ENCODE data around the gene BTG4.

Gene BTG4

DNA sequence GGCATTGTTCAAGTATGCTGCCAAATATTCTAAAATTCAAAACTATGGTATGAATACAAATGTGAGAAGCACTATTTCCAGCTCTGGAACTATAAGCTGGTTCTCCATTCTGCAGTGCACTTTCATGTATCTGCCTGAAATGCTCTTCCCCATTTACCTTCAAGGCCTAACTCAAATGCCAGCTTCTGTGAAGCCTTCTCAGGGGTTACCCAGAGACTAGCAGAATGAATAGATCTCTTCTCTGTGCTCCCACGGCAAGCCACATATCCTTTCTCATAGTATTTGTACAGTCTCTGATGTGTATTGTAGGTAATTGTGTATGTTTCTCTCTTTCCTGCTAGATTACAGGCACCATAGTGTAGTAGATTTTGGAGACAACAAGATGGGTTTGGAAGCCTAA, 6.5 kb upstream of the BTG4 start:
- Histone ChIP-seq H3K4me1 (ENCODE audit: control insufficient read depth, insufficient read depth, low read length) (no peaks in the 10 kb centered on the region), H3K9ac (ENCODE audit: low read depth, low read length) (no peak overlapping the region), H3K9me3 (ENCODE audit: control insufficient read depth, insufficient read depth, low read length) (no peaks in the 10 kb centered on the region), H3K36me3 (ENCODE audit: control insufficient read depth, insufficient read depth, low read length) (no peaks in the 10 kb centered on the region), H3K4me3 (ENCODE audit: low read depth, low read length) (no peak overlapping the region), H3K27me3 (ENCODE audit: control insufficient read depth, insufficient read depth, low read length) (peaks cover 20% of the 10 kb centered on the region)

- no peaks in the 10 kb centered on the region for H3K4me1 ChIP-seq (ENCODE audit: control insufficient read depth, insufficient read depth, low read length)
- no peaks in the 10 kb centered on the region for H3K9me3 ChIP-seq (ENCODE audit: control insufficient read depth, insufficient read depth, low read length)
- H3K36me3 ChIP-seq (ENCODE audit: control insufficient read depth, insufficient read depth, low read length): no peaks in the 10 kb centered on the region
- H3K4me3 ChIP-seq (ENCODE audit: low read depth, low read length): no peak overlapping the region
- H3K9ac ChIP-seq (ENCODE audit: low read depth, low read length): no peak overlapping the region
- H3K27me3 ChIP-seq (ENCODE audit: control insufficient read depth, insufficient read depth, low read length): peaks cover 39% of the 10 kb centered on the region
Observed at GRCh38 chr11:111515591-111515990, 3.4 kb upstream of the BTG4 start.

GRCh38 chr11:111514216-111515031, 2.2 kb upstream of the BTG4 start, which contains the start of gene HOATZ:
HOATZ (plus strand) TSS chr11:111514778; CDS start chr11:111514785, 7 bp downstream.
- H3K9me3 ChIP-seq (ENCODE audit: control insufficient read depth, insufficient read depth, low read length): no peaks in the 10 kb centered on the region
- H3K27me3 ChIP-seq (ENCODE audit: control insufficient read depth, insufficient read depth, low read length): peaks cover 39% of the 10 kb centered on the region
- peak within 1 kb of the TSS; percentile 55 for H3K4me3 ChIP-seq (ENCODE audit: low read depth, low read length)
- H3K36me3 ChIP-seq (ENCODE audit: control insufficient read depth, insufficient read depth, low read length): no peaks in the 10 kb centered on the region
- H3K4me1 ChIP-seq (ENCODE audit: control insufficient read depth, insufficient read depth, low read length): no peaks in the 10 kb centered on the region
- no peak within 1 kb of the TSS for H3K9ac ChIP-seq (ENCODE audit: low read depth, low read length)

DNA sequence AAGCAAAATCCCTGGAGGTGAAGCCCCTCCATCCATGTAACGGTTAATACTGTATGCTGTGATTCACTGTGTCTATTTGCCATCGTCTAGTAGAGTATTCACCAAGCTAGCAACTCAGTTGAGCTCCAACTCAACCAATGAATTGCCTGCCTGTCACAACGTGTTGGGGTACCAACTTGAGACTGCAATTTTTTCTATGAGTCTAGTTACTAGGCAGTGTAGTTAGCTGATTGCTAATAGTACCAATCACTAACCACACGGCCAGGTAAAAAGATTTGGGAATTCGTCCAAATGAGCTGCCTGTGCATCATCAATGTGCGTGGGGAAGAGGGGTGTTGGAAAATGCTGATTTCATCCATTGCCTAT, 1.0 kb upstream of the BTG4 start:
- no peaks in the 10 kb centered on the region for H3K4me1 ChIP-seq (ENCODE audit: control insufficient read depth, insufficient read depth, low read length)
- peak overlapping the region; percentile 61 for H3K4me3 ChIP-seq (ENCODE audit: low read depth, low read length)
- no peaks in the 10 kb centered on the region for H3K9me3 ChIP-seq (ENCODE audit: control insufficient read depth, insufficient read depth, low read length)
- H3K36me3 ChIP-seq (ENCODE audit: control insufficient read depth, insufficient read depth, low read length): no peaks in the 10 kb centered on the region
- peaks cover 39% of the 10 kb centered on the region for H3K27me3 ChIP-seq (ENCODE audit: control insufficient read depth, insufficient read depth, low read length)
- no peak overlapping the region for H3K9ac ChIP-seq (ENCODE audit: low read depth, low read length)

DNA sequence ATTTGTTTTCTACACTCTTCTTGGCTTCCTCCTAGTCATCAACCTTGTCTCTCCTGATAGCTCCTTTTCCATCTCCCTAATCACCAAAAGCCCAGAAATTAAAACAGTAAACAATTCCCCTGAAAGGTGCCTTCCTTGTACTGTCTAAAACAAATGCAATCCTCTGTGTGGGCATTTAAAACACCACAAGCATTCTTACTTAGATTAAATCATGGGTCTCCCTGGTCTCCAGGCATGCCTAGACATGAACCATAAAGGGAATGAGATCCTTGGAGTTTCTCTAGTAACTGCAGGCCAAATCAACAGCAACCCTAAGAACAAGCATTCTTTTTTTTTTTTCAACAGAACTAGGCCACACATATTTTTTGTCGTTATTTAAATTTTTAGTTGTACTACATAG, 1.9 kb downstream of the BTG4 start:
- Histone ChIP-seq H3K36me3 (ENCODE audit: control insufficient read depth, insufficient read depth, low read length) (no peaks in the 10 kb centered on the region), H3K9me3 (ENCODE audit: control insufficient read depth, insufficient read depth, low read length) (no peaks in the 10 kb centered on the region), H3K9ac (ENCODE audit: low read depth, low read length) (no peak overlapping the region), H3K4me1 (ENCODE audit: control insufficient read depth, insufficient read depth, low read length) (no peaks in the 10 kb centered on the region), H3K4me3 (ENCODE audit: low read depth, low read length) (no peak overlapping the region), H3K27me3 (ENCODE audit: control insufficient read depth, insufficient read depth, low read length) (peaks cover 33% of the 10 kb centered on the region)

GRCh38 chr11:111502611-111503010, 9.6 kb downstream of the BTG4 start:
- Histone ChIP-seq H3K9ac (ENCODE audit: low read depth, low read length) (no peak overlapping the region), H3K9me3 (ENCODE audit: control insufficient read depth, insufficient read depth, low read length) (no peaks in the 10 kb centered on the region), H3K4me3 (ENCODE audit: low read depth, low read length) (no peak overlapping the region), H3K27me3 (ENCODE audit: control insufficient read depth, insufficient read depth, low read length) (no peaks in the 10 kb centered on the region), H3K4me1 (ENCODE audit: control insufficient read depth, insufficient read depth, low read length) (no peaks in the 10 kb centered on the region), H3K36me3 (ENCODE audit: control insufficient read depth, insufficient read depth, low read length) (no peaks in the 10 kb centered on the region)

DNA sequence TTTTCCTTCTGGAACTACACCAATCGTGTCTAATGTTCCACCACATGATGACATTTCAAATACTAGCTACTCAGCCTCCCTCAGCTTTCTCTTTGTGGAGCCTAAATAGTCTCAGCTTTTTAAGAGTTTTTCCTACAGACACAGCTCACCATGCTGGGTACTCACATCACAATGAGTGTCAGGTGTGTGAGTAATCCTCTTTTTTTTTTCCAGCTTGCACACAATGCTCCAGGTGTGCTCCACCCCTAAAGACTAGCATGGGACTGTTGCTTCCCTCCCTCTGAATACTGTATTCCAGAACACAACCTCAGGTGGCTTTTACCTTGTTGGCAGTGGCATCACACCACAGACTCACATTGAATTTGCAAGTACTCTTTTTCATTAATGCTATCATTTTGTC, 11.7 kb downstream of the BTG4 start:
- no peak overlapping the region for H3K9ac ChIP-seq (ENCODE audit: low read depth, low read length)
- H3K4me1 ChIP-seq (ENCODE audit: control insufficient read depth, insufficient read depth, low read length): no peaks in the 10 kb centered on the region
- no peaks in the 10 kb centered on the region for H3K27me3 ChIP-seq (ENCODE audit: control insufficient read depth, insufficient read depth, low read length)
- H3K36me3 ChIP-seq (ENCODE audit: control insufficient read depth, insufficient read depth, low read length): no peaks in the 10 kb centered on the region
- H3K9me3 ChIP-seq (ENCODE audit: control insufficient read depth, insufficient read depth, low read length): no peaks in the 10 kb centered on the region
- H3K4me3 ChIP-seq (ENCODE audit: low read depth, low read length): no peak overlapping the region

- no peaks in the 10 kb centered on the region for H3K9me3 ChIP-seq (ENCODE audit: control insufficient read depth, insufficient read depth, low read length)
- H3K9ac ChIP-seq (ENCODE audit: low read depth, low read length): no peak overlapping the region
- no peaks in the 10 kb centered on the region for H3K36me3 ChIP-seq (ENCODE audit: control insufficient read depth, insufficient read depth, low read length)
Observed at GRCh38 chr11:111499483-111499882, 12.7 kb downstream of the BTG4 start.

DNA sequence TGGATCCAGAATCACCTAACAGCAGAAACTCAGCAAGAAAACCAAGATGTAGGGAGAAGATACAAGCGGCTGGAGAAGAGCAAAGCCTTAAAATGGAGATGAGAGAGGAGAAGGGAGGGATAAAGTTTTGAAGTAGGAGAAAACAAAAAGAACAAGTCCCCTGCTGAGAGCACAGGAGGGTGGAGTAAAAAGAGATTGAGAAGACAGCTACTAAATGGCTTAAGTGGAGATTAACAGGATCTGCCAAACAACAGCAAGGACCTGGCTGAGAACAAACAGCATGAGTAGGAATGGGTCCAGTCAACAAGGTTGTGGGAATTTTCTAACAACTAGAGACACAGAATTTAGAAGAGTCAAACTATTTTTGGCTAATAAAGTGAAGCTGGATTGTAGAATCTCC, 18.1 kb downstream of the BTG4 start:
- no peak overlapping the region for H3K9ac ChIP-seq (ENCODE audit: low read depth, low read length)
- peaks cover 4% of the 10 kb centered on the region for H3K27me3 ChIP-seq (ENCODE audit: control insufficient read depth, insufficient read depth, low read length)
- H3K36me3 ChIP-seq (ENCODE audit: control insufficient read depth, insufficient read depth, low read length): no peaks in the 10 kb centered on the region
- no peaks in the 10 kb centered on the region for H3K4me1 ChIP-seq (ENCODE audit: control insufficient read depth, insufficient read depth, low read length)
- H3K4me3 ChIP-seq (ENCODE audit: low read depth, low read length): no peak overlapping the region
- H3K9me3 ChIP-seq (ENCODE audit: control insufficient read depth, insufficient read depth, low read length): no peaks in the 10 kb centered on the region

More at GRCh38 chr11:111499483-111499882, 12.7 kb downstream of the BTG4 start:
- Histone ChIP-seq H3K4me3 (ENCODE audit: low read depth, low read length) (no peak overlapping the region), H3K27me3 (ENCODE audit: control insufficient read depth, insufficient read depth, low read length) (no peaks in the 10 kb centered on the region), H3K4me1 (ENCODE audit: control insufficient read depth, insufficient read depth, low read length) (no peaks in the 10 kb centered on the region)

- no peak overlapping the region for H3K9ac ChIP-seq (ENCODE audit: low read depth, low read length)
- H3K36me3 ChIP-seq (ENCODE audit: control insufficient read depth, insufficient read depth, low read length): no peaks in the 10 kb centered on the region
- no peak overlapping the region for H3K4me3 ChIP-seq (ENCODE audit: low read depth, low read length)
- H3K4me1 ChIP-seq (ENCODE audit: control insufficient read depth, insufficient read depth, low read length): no peaks in the 10 kb centered on the region
- H3K27me3 ChIP-seq (ENCODE audit: control insufficient read depth, insufficient read depth, low read length): peaks cover 4% of the 10 kb centered on the region
- H3K9me3 ChIP-seq (ENCODE audit: control insufficient read depth, insufficient read depth, low read length): no peaks in the 10 kb centered on the region
Observed at GRCh38 chr11:111490496-111490895, 21.7 kb downstream of the BTG4 start.

DNA sequence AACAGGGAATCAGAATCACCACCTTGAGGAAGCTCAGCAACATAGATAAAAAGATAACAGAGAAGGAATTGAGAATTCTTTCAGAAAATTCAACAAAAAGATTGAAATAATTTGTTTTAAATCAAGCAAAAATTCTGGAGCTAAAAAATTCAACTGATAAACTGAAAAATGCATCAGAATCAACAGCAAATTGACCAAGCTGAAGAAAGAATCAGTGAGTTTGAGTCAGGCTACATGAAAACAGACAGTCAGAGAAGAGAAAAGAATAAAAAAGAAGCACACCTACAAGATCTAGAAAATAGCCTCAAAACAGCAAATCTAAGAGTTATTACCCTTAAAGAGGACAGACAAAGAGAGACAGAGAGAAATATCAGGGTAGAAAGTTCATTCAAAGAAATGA, 28.8 kb downstream of the BTG4 start:
- H3K9ac ChIP-seq (ENCODE audit: low read depth, low read length): no peak overlapping the region
- no peaks in the 10 kb centered on the region for H3K27me3 ChIP-seq (ENCODE audit: control insufficient read depth, insufficient read depth, low read length)
- H3K4me1 ChIP-seq (ENCODE audit: control insufficient read depth, insufficient read depth, low read length): no peaks in the 10 kb centered on the region
- no peaks in the 10 kb centered on the region for H3K36me3 ChIP-seq (ENCODE audit: control insufficient read depth, insufficient read depth, low read length)
- H3K9me3 ChIP-seq (ENCODE audit: control insufficient read depth, insufficient read depth, low read length): no peaks in the 10 kb centered on the region
- H3K4me3 ChIP-seq (ENCODE audit: low read depth, low read length): no peak overlapping the region

DNA sequence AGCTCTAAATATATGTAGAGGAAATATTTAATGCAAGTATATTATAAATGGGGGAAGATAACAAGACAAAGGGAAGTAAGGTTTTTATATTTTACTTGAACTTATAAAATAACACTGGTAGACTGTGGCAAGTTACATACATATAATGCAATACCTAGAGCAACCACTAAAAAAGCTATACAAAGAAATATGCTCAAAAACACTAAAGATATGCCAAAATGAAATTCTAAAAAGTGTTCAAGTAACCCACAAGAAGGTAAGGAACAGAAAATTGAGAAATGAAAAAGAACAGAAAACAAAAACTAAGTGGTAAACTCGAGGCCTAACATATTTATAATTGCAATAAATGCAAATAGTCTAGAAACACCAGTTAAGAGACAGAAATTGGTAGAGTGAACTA, 32.5 kb downstream of the BTG4 start:
- Histone ChIP-seq H3K9ac (ENCODE audit: low read depth, low read length) (no peak overlapping the region), H3K9me3 (ENCODE audit: control insufficient read depth, insufficient read depth, low read length) (no peaks in the 10 kb centered on the region), H3K4me3 (ENCODE audit: low read depth, low read length) (no peak overlapping the region), H3K27me3 (ENCODE audit: control insufficient read depth, insufficient read depth, low read length) (no peaks in the 10 kb centered on the region), H3K36me3 (ENCODE audit: control insufficient read depth, insufficient read depth, low read length) (no peaks in the 10 kb centered on the region), H3K4me1 (ENCODE audit: control insufficient read depth, insufficient read depth, low read length) (no peaks in the 10 kb centered on the region)

Measured in iPS-15b (cell line).